OCI-LY3 (cell line): ENCODE results near the gene NME3.

Source experiments
- EZH2phosphoT487 ChIP-seq: fragments of 200-600 bp; shearing (Covaris generic); IDR thresholded peaks from 2 replicates; pipeline ENCODE4 v1.6.1; 2018; ENCODE audit warnings: antibody characterized with exemption, mixed run types, low read depth
- TF ChIP-seq, protein P1 (sequence below): fragments of 200-600, 300-600 bp; sonication (generic); IDR thresholded peaks from 2 replicates; pipeline ENCODE4 v1.5.1; 2014; ENCODE audit warnings: antibody characterized with exemption, low read length, low read depth

DNA sequence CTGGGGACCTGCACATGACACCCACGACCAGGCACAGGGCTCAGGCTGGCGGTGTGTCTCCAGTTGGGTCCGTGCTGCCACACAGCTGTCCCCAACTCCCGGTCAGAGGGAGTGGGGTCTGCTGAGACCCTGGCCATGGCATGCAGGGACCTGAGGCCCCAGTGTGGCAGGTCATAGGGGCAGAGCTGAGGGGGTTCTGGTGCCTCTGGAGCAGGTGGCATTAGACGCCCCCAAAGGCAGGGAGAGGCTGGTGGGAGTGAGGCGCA, 15.6 kb upstream of the NME3 start:
- TF ChIP-seq, protein P1, sequence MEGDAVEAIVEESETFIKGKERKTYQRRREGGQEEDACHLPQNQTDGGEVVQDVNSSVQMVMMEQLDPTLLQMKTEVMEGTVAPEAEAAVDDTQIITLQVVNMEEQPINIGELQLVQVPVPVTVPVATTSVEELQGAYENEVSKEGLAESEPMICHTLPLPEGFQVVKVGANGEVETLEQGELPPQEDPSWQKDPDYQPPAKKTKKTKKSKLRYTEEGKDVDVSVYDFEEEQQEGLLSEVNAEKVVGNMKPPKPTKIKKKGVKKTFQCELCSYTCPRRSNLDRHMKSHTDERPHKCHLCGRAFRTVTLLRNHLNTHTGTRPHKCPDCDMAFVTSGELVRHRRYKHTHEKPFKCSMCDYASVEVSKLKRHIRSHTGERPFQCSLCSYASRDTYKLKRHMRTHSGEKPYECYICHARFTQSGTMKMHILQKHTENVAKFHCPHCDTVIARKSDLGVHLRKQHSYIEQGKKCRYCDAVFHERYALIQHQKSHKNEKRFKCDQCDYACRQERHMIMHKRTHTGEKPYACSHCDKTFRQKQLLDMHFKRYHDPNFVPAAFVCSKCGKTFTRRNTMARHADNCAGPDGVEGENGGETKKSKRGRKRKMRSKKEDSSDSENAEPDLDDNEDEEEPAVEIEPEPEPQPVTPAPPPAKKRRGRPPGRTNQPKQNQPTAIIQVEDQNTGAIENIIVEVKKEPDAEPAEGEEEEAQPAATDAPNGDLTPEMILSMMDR, result no peak
- no peak for TF ChIP-seq EZH2phosphoT487
